Hepatocyte (in vitro differentiated cells): ENCODE data around the gene PRMT5. TPM values are rescaled to one million over a fixed set of nuclear protein-coding genes. Genes with fewer than 3 reads are reported as not detected.

ENCODE experiments used
- DNase-seq: peaks from one replicate; pipeline ENCODE4 v3.0.0-alpha.2; 2016; ENCODE audit warnings: low spot score
- H2AFZ ChIP-seq: fragments of 200-600 bp; sonication (generic); 2 replicates; pipeline ENCODE4 v1.6.0; 2016; ENCODE audit warnings: antibody characterized with exemption, mild to moderate bottlenecking
- H3K27ac ChIP-seq: fragments of 200-600 bp; sonication (generic); 2 replicates; pipeline ENCODE4 v1.5.1; 2016; ENCODE audit warnings: mild to moderate bottlenecking
- H3K27me3 ChIP-seq: fragments of 200-600 bp; sonication (generic); 2 replicates; pipeline ENCODE4 v1.6.1; 2016
- H3K36me3 ChIP-seq: fragments of 200-600 bp; sonication (generic); replicated peaks from 2 replicates; pipeline ENCODE4 v1.5.1; 2016; ENCODE audit warnings: low read depth; ENCODE audit not compliant: insufficient read depth
- H3K4me1 ChIP-seq: fragments of 200-600 bp; sonication (generic); 2 replicates; pipeline ENCODE4 v1.5.1; 2016; ENCODE audit warnings: mild to moderate bottlenecking, moderate library complexity; ENCODE audit not compliant: insufficient read depth
- H3K4me2 ChIP-seq: fragments of 200-600 bp; sonication (generic); 2 replicates; pipeline ENCODE4 v1.6.0; 2016
- H3K4me3 ChIP-seq: fragments of 200-600 bp; sonication (generic); 2 replicates; pipeline ENCODE4 v1.5.1; 2016; ENCODE audit warnings: mild to moderate bottlenecking
- H3K79me2 ChIP-seq: fragments of 200-600 bp; sonication (generic); 2 replicates; pipeline ENCODE4 v1.6.0; 2017; ENCODE audit warnings: mild to moderate bottlenecking
- H3K9me2 ChIP-seq: fragments of 200-600 bp; sonication (generic); replicated peaks from 2 replicates; pipeline ENCODE4 v1.6.0; 2017; ENCODE audit warnings: mild to moderate bottlenecking; ENCODE audit not compliant: insufficient read depth
- H3K9me3 ChIP-seq: fragments of 200-600 bp; sonication (generic); 2 replicates; pipeline ENCODE4 v1.5.1; 2016; ENCODE audit warnings: low read depth, mild to moderate bottlenecking
- H4K20me1 ChIP-seq: fragments of 200-600 bp; sonication (generic); 2 replicates; pipeline ENCODE4 v1.6.0; 2016; ENCODE audit warnings: mild to moderate bottlenecking; ENCODE audit not compliant: insufficient read depth, poor library complexity, severe bottlenecking
- EZH2 ChIP-seq: fragments of 200-600 bp; sonication (generic); IDR thresholded peaks from 2 replicates; pipeline ENCODE4 v1.6.1; 2016; ENCODE audit warnings: antibody characterized with exemption, mild to moderate bottlenecking, borderline replicate concordance
- EZH2phosphoT487 ChIP-seq: fragments of 200-600 bp; sonication (generic); IDR thresholded peaks from one replicate; pipeline ENCODE4 v1.6.1; 2018; ENCODE audit warnings: antibody characterized with exemption, mild to moderate bottlenecking, low read depth, moderate library complexity; ENCODE audit not compliant: unreplicated experiment, severe bottlenecking
- WGBS: methylation state at CpG from one replicate; pipeline ENCODE4 v1.1.6; 2016; ENCODE audit warnings: low lambda C conversion rate; ENCODE audit errors: missing lambda C conversion rate; 5-methylcytosine and 5-hydroxymethylcytosine counted together
- polyA plus RNA-seq: library from polyadenylated mRNA; unstranded; fragments of >200 nt; fragmentation: Nextera tagmentation; extraction: Ambion mirVana; gene quantifications from 2 replicates; pipeline ENCODE4 v1.2.1, GENCODE V29; 2016
- total RNA-seq: library from RNA; depleted of rRNA; stranded (reverse); fragments of >200 nt; gene quantifications from 2 replicates; pipeline ENCODE4 v1.2.3, GENCODE V29; 2014
- TF ChIP-seq, protein P1 (sequence below): fragments of 200-600 bp; sonication (generic); IDR thresholded peaks from 2 replicates; pipeline ENCODE4 v1.5.1; 2016; ENCODE audit warnings: antibody characterized with exemption, mild to moderate bottlenecking; ENCODE audit not compliant: poor library complexity

PRMT5 gene
- total and polyA plus RNA-seq, 2 experiments from 2014 or later: 52.2 to 72.3 TPM

DNA sequence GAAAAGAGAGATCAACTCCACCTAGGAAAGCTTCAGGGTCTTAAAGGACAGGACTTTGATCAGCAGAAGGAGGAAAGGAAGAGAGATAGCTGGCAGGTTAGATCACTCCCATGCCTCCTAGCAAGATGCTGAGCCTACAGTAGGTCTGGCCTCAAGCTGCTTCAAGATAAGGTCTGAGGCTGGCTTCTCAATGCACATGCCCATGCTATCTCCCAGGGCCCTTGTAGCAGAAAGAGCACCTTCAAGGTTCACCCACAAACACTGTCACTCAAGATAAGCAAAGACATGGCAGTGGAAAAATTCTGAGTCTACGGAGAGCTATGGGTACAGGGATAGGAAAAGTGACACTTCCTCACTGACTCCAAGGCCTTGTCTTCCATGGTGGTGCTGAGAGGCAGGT, 31.8 kb downstream of the PRMT5 start:
- TF ChIP-seq EZH2 (no peak), EZH2phosphoT487 (no peak)
- TF ChIP-seq, protein P1, sequence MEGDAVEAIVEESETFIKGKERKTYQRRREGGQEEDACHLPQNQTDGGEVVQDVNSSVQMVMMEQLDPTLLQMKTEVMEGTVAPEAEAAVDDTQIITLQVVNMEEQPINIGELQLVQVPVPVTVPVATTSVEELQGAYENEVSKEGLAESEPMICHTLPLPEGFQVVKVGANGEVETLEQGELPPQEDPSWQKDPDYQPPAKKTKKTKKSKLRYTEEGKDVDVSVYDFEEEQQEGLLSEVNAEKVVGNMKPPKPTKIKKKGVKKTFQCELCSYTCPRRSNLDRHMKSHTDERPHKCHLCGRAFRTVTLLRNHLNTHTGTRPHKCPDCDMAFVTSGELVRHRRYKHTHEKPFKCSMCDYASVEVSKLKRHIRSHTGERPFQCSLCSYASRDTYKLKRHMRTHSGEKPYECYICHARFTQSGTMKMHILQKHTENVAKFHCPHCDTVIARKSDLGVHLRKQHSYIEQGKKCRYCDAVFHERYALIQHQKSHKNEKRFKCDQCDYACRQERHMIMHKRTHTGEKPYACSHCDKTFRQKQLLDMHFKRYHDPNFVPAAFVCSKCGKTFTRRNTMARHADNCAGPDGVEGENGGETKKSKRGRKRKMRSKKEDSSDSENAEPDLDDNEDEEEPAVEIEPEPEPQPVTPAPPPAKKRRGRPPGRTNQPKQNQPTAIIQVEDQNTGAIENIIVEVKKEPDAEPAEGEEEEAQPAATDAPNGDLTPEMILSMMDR: no peak
- H3K4me2 ChIP-seq: no peak overlapping the region
- H3K27ac ChIP-seq: peak overlapping the region; percentile 44
- H3K9me3 ChIP-seq: no peaks in the 10 kb centered on the region
- H3K9me2 ChIP-seq: no peaks in the 10 kb centered on the region
- H3K4me3 ChIP-seq: no peak overlapping the region
- H4K20me1 ChIP-seq: no peaks in the 10 kb centered on the region
- 85% methylated on average over 1 of the region's 1 CpG for WGBS
- no peaks in the 10 kb centered on the region for H3K79me2 ChIP-seq
- H3K27me3 ChIP-seq: no peaks in the 10 kb centered on the region
- H3K36me3 ChIP-seq: no peaks in the 10 kb centered on the region
- DNase-seq: no peak
- H2AFZ ChIP-seq: no peak overlapping the region
- peaks cover 4% of the 10 kb centered on the region for H3K4me1 ChIP-seq

GRCh38 chr14:22896760-22897159, 32.4 kb downstream of the PRMT5 start:
- no peaks in the 10 kb centered on the region for H4K20me1 ChIP-seq
- WGBS: 88% methylated on average over 3 of the region's 3 CpGs
- H3K36me3 ChIP-seq: no peaks in the 10 kb centered on the region
- TF ChIP-seq EZH2 (no peak), EZH2phosphoT487 (no peak)
- TF ChIP-seq, protein P1: no peak
- H3K79me2 ChIP-seq: no peaks in the 10 kb centered on the region
- H2AFZ ChIP-seq: no peak overlapping the region
- H3K4me3 ChIP-seq: no peak overlapping the region
- peaks cover 4% of the 10 kb centered on the region for H3K4me1 ChIP-seq
- no peaks in the 10 kb centered on the region for H3K9me2 ChIP-seq
- no peak for DNase-seq
- H3K4me2 ChIP-seq: no peak overlapping the region
- no peaks in the 10 kb centered on the region for H3K9me3 ChIP-seq
- no peak overlapping the region for H3K27ac ChIP-seq
- no peaks in the 10 kb centered on the region for H3K27me3 ChIP-seq

- H3K27me3 ChIP-seq: no peaks in the 10 kb centered on the region
Measured at GRCh38 chr14:22896356-22896755, 32.8 kb downstream of the PRMT5 start.

More at GRCh38 chr14:22896356-22896755, 32.8 kb downstream of the PRMT5 start:
- DNase-seq: no peak
- Histone ChIP-seq H3K27ac (no peak overlapping the region), H3K9me3 (no peaks in the 10 kb centered on the region), H3K9me2 (no peaks in the 10 kb centered on the region), H4K20me1 (no peaks in the 10 kb centered on the region), H3K79me2 (no peaks in the 10 kb centered on the region), H3K36me3 (no peaks in the 10 kb centered on the region), H3K4me2 (no peak overlapping the region), H3K4me1 (peaks cover 4% of the 10 kb centered on the region), H2AFZ (no peak overlapping the region), H3K4me3 (no peak overlapping the region)
- 91% methylated on average over 5 of the region's 5 CpGs for WGBS
- no peak for TF ChIP-seq EZH2phosphoT487
- no peak for TF ChIP-seq EZH2
- TF ChIP-seq, protein P1: no peak
